HG03354 (cell line): ENCODE measurements around the gene TMEFF2.
"Not testable (repeated sequence)": the region's sequence is repeated elsewhere in the genome, so short reads cannot be mapped to it uniquely, and the experiment has no call there.

ENCODE experiments used
- ATAC-seq: cut with Tn5 transposase; IDR thresholded peaks from one replicate; pipeline ENCODE4 v1.9.1; 2021; ENCODE audit warnings: mild to moderate bottlenecking; ENCODE audit not compliant: unreplicated experiment, poor library complexity, severe bottlenecking

The TMEFF2 gene

DNA sequence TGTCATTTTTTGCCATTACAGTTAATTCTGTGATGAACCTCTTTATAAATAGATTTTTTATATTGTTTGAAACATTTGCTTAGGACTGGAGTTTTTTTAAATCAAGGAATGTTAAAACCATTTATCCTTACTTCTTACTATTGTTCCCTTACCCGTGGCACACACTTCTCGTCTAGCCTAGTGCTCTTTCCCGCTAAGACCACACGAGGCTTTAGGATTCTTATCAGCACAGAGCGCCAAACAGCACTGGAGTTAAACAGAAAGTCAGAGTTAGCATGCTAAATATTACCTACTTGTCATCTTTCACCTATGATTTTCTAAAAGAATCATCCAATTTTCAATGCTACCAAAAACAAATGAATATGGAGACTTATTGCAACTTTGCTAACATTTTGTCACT is 112.6 kb downstream of the TMEFF2 start:
- no peak for ATAC-seq

DNA sequence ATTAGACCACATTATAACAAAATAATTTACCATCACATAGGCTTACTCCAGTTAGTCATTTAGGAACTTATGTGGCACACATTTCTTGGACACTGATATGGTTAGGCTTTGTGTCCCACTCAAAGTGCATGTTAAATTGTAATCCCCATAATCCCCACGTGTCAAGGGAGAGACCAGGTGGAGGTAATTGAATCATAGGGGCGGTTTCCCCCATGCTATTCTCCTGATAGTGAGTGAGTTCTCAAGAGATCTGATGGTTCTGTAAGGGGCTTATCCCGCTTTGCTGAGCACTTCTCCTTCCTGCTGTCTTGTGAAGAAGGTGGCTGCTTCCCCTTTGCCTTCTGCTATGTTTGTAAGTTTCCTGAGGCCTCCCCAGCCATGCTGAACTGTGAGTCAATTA is 114.6 kb downstream of the TMEFF2 start:
- ATAC-seq = not testable (repeated sequence)

DNA sequence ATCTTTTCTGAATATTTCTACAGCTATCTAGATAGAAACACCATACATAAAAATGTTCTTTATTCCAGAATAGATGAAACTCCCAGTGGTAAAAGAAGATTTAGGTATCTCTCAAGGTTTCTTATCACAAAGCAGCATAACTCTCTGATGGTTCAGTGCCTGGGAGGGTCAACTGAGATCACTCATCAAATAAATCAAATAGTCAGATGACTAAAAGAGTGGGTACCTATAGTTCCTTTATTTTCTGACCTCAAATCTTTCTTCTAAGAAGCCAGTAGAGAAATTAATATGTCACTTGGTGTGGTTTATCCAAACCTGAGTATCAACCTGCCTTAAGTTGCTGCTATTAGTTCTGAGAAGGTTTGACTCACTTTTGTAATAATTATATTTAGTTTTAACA is 120.9 kb downstream of the TMEFF2 start:
- peak; percentile 51 for ATAC-seq

DNA sequence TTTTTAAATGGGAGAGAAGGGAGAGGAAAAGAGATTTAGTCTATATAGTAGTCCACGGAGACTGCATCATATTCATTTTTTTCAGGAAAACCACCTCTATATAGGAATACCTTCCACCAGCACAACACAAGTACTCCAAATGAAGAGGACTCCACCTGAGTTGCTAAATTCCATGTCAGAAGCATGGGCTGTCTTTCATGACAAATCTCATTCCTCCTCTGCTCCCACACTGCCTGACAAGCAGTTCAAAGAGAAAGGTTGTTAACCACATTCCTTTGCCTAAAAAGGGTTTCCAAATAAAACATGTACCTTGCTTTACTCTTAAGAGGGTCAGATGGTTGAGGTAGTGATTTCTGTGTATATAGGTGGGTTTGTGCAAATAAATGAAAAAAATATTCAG is 122.0 kb downstream of the TMEFF2 start:
- no peak for ATAC-seq

DNA sequence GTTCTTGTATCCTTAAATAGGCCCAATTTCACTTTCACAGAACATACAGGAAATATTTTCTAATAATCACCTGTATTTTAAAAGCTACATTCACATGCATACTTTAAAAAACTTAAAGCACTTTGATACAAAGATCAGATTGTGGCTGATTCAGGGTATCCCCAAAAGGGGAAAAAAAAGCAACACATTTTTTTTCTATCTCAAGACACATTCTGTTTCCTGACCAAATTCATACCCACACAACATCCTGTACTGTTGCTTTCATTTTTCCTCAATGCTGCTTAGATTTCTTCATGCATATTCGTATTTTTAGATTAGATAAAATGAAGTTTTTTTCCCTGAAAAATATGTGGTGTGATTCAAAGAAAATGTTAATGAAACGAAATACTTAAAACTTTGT is 122.5 kb downstream of the TMEFF2 start:
- no peak for ATAC-seq

GRCh38 chr2:192070099-192070498 is 124.6 kb downstream of the TMEFF2 start:
- ATAC-seq = no peak

- ATAC-seq = no peak
These were observed 125.3 kb downstream of the TMEFF2 start for GRCh38 chr2:192069417-192069816.

DNA sequence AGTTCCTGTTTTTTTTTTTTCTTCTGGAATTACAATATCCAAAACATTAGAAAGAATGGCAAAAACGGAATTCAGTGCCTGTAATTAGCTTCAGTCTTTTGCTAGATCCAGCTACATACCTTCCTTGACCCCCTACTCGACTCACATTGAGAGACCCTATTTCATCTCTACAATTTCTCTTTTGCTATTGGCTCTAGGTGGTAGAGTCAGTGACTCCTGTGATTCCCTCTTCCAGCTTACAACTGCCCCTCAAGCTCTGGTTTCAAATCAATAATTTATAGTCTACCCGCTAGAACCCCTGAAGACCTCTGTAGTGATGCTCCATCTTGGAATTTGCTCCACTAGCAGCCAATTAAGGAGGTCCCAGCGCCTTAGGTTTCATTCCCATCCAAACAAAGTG is 125.8 kb downstream of the TMEFF2 start:
- ATAC-seq = no peak

- ATAC-seq = no peak
These were observed 127.1 kb downstream of the TMEFF2 start for GRCh38 chr2:192067631-192068030.

DNA sequence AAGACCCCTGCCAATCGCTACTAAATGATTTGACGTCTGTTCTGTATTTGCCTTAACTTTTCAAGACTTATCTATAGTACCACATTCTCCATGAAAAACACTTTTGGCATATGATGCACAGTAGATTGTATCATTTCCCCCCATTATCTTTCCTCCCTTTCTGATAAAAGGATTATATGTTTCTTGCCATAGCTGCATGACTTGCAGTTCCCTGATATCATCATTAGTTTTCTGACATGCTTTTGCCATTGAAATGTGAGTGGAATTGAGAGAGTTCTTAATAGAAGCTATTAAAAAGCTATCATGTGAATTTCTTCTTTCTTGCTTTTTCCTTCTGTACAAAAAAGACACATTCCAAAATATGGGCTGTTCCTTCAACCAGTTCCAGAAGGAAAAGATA is 130.3 kb downstream of the TMEFF2 start:
- no peak for ATAC-seq

DNA sequence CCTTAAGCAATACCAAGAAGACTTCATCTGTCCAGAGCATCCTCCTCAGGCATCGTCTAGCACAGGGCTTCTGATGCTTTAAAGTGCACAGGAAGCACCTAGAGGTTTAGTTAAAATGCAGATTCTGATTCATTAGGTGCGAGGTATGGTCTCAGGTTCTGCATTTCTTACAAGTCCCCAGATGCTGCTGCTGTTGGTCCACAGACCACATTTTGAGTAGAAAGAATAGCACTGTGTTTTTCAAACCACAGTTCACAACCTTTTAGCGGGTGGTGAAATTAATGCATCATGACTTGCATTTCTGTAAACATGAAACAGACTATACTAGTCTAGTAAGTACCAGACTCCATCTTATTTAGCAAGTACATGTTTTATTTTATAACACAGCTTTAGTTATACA is 134.6 kb downstream of the TMEFF2 start:
- no peak for ATAC-seq

DNA sequence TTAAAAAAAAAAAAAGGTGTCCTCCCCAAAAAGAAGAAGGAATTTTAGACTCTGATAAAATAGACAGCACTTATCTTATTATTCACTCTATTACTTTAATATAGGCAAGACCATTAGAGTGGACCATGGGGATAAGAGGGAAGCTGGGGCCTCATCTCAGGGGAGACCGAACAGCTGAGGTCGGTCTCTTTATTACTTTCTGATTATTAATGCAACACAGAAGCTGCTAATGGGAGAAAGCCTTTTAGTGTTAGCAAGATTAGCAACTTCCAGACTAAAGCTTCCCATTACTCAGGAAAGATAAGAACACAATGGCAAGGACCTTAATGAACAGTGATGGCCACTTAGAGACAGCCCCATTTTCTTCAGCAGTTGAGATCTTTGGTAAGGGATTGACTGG is 135.5 kb downstream of the TMEFF2 start:
- no peak for ATAC-seq

- ATAC-seq = no peak
These were observed 140.8 kb downstream of the TMEFF2 start for GRCh38 chr2:192053921-192054320.

DNA sequence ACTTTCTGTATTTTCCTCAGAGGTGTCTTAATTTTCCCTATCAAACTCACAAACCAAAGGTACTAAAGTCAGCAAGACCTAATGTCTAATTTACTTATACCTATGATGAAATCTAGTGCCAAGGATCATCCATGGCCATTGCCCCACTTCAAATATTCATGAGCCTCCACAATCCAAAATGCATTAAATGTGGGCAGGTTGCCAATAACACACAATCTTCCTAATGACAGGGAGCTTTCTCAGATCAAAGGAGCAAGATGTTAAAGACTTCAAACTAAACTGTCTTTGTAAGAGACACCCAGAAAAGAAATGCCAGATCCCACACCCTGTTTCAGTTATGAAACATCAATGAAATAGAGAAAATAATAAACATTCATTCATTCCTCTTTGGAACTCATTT is 143.2 kb downstream of the TMEFF2 start:
- ATAC-seq = no peak

DNA sequence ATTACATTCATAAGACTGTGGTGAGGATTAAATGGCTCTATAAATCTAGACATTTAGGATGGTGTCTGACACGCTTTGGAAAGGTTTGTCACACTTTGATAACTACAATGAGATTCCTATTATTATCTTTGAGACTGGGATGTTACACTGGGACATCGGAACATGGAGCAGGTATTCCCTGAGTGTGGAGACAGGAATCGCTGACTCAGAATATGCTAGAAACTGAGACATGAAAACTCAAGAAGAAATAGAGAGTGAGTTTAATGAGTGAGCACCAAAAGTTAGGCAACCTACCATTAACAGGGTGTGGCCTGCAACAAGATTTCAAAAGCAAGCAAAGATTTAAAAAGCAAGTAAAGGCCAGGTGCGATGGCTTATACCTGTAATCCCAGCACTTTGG is 145.4 kb downstream of the TMEFF2 start:
- ATAC-seq = no peak

GRCh38 chr2:192047315-192048107 is 147.2 kb downstream of the TMEFF2 start:
- no peak for ATAC-seq

DNA sequence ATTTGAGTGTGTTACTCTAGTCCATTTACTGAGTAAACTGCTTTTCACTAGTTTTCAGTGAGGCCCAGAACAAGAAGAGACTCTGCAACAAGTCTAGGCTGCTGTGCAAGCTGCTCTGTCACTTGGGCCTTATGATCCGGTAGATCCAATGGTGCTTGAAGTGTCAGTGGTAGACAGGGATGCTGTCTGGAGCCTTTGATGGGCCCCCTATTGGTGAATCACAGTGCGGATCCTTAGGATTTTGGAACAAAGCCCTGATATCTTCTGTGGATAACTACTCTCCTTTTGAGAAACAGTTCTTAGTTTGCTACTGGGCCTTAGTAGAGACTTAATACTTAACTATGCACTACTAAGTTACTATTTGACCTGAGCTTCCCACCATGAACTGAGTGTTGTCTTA is 150.2 kb downstream of the TMEFF2 start:
- ATAC-seq = no peak

- ATAC-seq = no peak
These were observed 151.4 kb downstream of the TMEFF2 start for GRCh38 chr2:192043216-192043870.

DNA sequence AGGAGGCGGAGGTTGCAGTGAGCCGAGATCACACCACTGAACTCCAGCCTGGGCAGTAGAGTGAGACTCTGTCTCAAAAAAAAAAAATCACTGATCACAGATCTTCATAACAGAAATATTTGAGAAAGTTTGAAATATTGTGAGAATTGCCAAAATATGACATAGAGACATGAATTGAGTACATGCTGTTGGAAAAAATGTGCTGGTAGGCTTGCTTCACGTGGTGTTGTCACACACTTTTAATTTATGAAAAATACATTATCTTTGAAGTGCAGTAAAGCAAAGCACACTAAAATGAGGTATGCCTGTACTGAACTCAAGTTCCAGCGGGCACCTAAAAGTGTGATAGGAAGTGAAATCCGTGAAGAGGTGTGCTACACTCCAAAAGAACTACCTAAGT is 152.6 kb downstream of the TMEFF2 start:
- ATAC-seq = no peak

DNA sequence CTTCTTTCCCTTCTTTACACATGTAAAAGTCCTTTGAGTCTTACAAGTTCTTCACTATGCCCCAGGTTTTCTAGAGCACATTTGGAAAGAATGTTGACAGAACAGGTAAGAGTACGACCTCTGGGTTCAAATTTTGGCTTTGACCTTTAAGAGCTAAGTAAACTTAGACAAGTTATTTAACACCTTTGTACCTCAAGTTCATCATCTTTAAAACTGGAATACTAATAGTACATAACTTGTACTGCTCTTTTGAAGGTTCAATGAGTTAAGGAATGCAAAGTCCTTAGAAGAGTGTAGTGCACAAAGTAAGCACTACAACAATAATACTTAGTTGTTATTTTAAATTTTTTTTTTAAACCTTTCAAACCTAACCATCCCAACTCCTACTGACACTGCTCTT is 156.6 kb downstream of the TMEFF2 start:
- ATAC-seq = no peak

DNA sequence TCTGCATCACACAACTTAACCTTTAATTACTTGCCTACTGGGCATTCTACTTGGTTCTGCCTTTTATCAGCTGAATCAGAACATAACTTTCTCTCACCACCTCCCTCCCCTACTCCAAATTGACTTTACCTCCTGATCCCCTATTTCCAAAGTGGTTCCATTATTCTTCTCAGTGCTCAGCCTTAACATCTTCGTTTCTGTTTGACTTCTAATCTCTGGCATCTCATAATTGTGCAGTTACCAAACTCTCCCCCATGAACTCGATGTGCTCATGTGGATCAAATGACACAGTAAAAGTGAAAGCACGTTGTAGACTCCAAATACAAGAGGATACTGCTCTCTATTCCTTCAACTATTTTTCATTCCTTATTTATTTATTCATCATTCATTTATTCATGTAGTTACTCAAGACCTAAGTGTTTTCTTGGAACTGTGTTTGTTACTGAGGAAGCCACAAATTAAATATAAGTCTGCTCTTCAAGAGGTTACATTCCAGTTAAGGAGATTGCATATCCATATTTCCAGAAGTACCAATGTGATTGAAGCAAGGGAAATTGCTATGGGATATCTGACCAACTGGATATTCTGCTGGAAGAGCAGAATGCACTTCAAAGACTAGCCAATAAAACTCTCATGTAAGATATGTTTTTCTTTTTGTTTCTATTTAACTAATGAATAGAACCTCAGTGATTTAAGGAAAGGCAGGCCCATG is 158.8 kb downstream of the TMEFF2 start:
- no peak for ATAC-seq
